Hindlimb muscle (tissue), 1 donor: ENCODE results near the gene SAMD13. TPM values are rescaled to one million over a fixed set of nuclear protein-coding genes. Genes with fewer than 3 reads are reported as not detected.
"Not testable (repeated sequence)": the region's sequence is repeated elsewhere in the genome, so short reads cannot be mapped to it uniquely, and the experiment has no call there.

ENCODE experiments used
- DNase-seq: peaks from one replicate; pipeline ENCODE4 v3.0.0-alpha.2; 2013
- polyA plus RNA-seq: library from polyadenylated mRNA; unstranded; fragments of 120-200 nt; gene quantifications from one replicate; pipeline ENCODE4 v1.2.1, GENCODE V29; 2013; ENCODE audit not compliant: insufficient read length

SAMD13 gene
- polyA plus RNA-seq, 1 donor = 10.7 TPM

GRCh38 chr1:84286071-84286470, 15.4 kb upstream of the SAMD13 start:
- no peak for DNase-seq

GRCh38 chr1:84287389-84287788, 14.1 kb upstream of the SAMD13 start:
- DNase-seq = not testable (repeated sequence)

GRCh38 chr1:84289169-84289785, 12.2 kb upstream of the SAMD13 start:
- DNase-seq = no peak

- no peak for DNase-seq
Observed at GRCh38 chr1:84291882-84292655, 9.4 kb upstream of the SAMD13 start.

- DNase-seq = no peak
Observed at GRCh38 chr1:84293766-84294165, 7.7 kb upstream of the SAMD13 start.

GRCh38 chr1:84294751-84295150, 6.8 kb upstream of the SAMD13 start:
- no peak for DNase-seq

- no peak for DNase-seq
Observed at GRCh38 chr1:84297546-84298244, 3.8 kb upstream of the SAMD13 start.

- peak; percentile 74 for DNase-seq
Observed at GRCh38 chr1:84298328-84298683, 3.2 kb upstream of the SAMD13 start.

GRCh38 chr1:84298684-84299535, 2.6 kb upstream of the SAMD13 start:
- DNase-seq = peak; percentile 38

- DNase-seq = no peak
Observed at GRCh38 chr1:84299536-84300170, 1.9 kb upstream of the SAMD13 start.

GRCh38 chr1:84300501-84300900, 1.0 kb upstream of the SAMD13 start:
- no peak for DNase-seq

- DNase-seq = no peak
Observed at GRCh38 chr1:84301785-84302385, 377 bp downstream of the SAMD13 start.

- no peak for DNase-seq
Observed at GRCh38 chr1:84303314-84303830, 1.9 kb downstream of the SAMD13 start.

- DNase-seq = no peak
Observed at GRCh38 chr1:84307398-84307797, 5.9 kb downstream of the SAMD13 start.

- no peak for DNase-seq
Observed at GRCh38 chr1:84311296-84311695, 9.8 kb downstream of the SAMD13 start.

GRCh38 chr1:84319662-84320061, 18.2 kb downstream of the SAMD13 start:
- DNase-seq = no peak

- DNase-seq = no peak
Observed at GRCh38 chr1:84327830-84328229, 26.3 kb downstream of the SAMD13 start.

- no peak for DNase-seq
Observed at GRCh38 chr1:84330125-84330984, 28.8 kb downstream of the SAMD13 start.

GRCh38 chr1:84339503-84339902, 38.0 kb downstream of the SAMD13 start:
- no peak for DNase-seq

GRCh38 chr1:84344286-84344685, 42.8 kb downstream of the SAMD13 start:
- DNase-seq = no peak

GRCh38 chr1:84345220-84345619, 43.7 kb downstream of the SAMD13 start:
- DNase-seq = no peak
